Stimulated activated CD4-positive, alpha-beta T cell treated with anti-CD3 and anti-CD28 coated beads, Interleukin-4, amount 100 ng/mL, for 1 hour (primary cell): ENCODE results near the gene OAT.
"Not testable (repeated sequence)": the region's sequence is repeated elsewhere in the genome, so short reads cannot be mapped to it uniquely, and the experiment has no call there.

Source experiments
- DNase-seq: peaks from one replicate; pipeline ENCODE4 v3.0.0-alpha.2; 2020

Gene OAT

GRCh38 chr10:124446830-124447750, 28.4 kb upstream of the OAT start:
- DNase-seq = no peak

GRCh38 chr10:124441694-124442093, 23.0 kb upstream of the OAT start:
- DNase-seq = not testable (repeated sequence)

- DNase-seq = no peak
These were observed 17.5 kb upstream of the OAT start for GRCh38 chr10:124436191-124436638.

GRCh38 chr10:124435683-124436082, 17.0 kb upstream of the OAT start:
- not testable (repeated sequence) for DNase-seq

GRCh38 chr10:124433461-124433860, 14.7 kb upstream of the OAT start:
- no peak for DNase-seq

GRCh38 chr10:124430077-124430476, 11.4 kb upstream of the OAT start:
- DNase-seq = no peak

- DNase-seq = no peak
These were observed 10.9 kb upstream of the OAT start for GRCh38 chr10:124429576-124429975.

GRCh38 chr10:124428207-124428777, 9.6 kb upstream of the OAT start:
- no peak for DNase-seq

GRCh38 chr10:124425227-124425962, 6.7 kb upstream of the OAT start:
- no peak for DNase-seq

- DNase-seq = no peak
These were observed 5.1 kb upstream of the OAT start for GRCh38 chr10:124423813-124424212.

GRCh38 chr10:124422742-124423141, 4.0 kb upstream of the OAT start:
- DNase-seq = no peak

- no peak for DNase-seq
These were observed 1.5 kb upstream of the OAT start for GRCh38 chr10:124420254-124420653.

- no peak for DNase-seq
These were observed 912 bp upstream of the OAT start for GRCh38 chr10:124419635-124420034.

GRCh38 chr10:124417895-124418725, 613 bp downstream of the OAT start:
- peak; percentile 48 for DNase-seq

- no peak for DNase-seq
These were observed 2.0 kb downstream of the OAT start for GRCh38 chr10:124416733-124417132.

GRCh38 chr10:124415210-124415609, 3.5 kb downstream of the OAT start:
- DNase-seq = no peak

- no peak for DNase-seq
These were observed 4.6 kb downstream of the OAT start for GRCh38 chr10:124414076-124414475.

GRCh38 chr10:124409696-124410095, 9.0 kb downstream of the OAT start:
- no peak for DNase-seq

- no peak for DNase-seq
These were observed 10.4 kb downstream of the OAT start for GRCh38 chr10:124408357-124408756.

GRCh38 chr10:124407456-124407855, 11.3 kb downstream of the OAT start:
- no peak for DNase-seq

GRCh38 chr10:124403548-124403947, 15.2 kb downstream of the OAT start:
- DNase-seq = no peak

GRCh38 chr10:124402273-124402672, 16.4 kb downstream of the OAT start:
- no peak for DNase-seq

- DNase-seq = no peak
These were observed 17.1 kb downstream of the OAT start for GRCh38 chr10:124401633-124402032.
